Neural cell (in vitro differentiated cells): ENCODE results near the gene ZNF205.

Source experiments
- CTCF ChIP-seq: fragments of 450-650 bp; IDR thresholded peaks from 2 replicates; pipeline ENCODE4 v1.5.1; 2014; ENCODE audit warnings: antibody characterized with exemption, mild to moderate bottlenecking, moderate library complexity; ENCODE audit not compliant: poor library complexity, severe bottlenecking
- EP300 ChIP-seq: fragments of 450-650 bp; conservative IDR thresholded peaks from 2 replicates; pipeline ENCODE4 v1.6.1; 2014; ENCODE audit warnings: antibody characterized with exemption, mild to moderate bottlenecking, moderate library complexity; ENCODE audit not compliant: poor library complexity, severe bottlenecking
- EZH2 ChIP-seq: fragments of 200-600, 300-800 bp; shearing (Covaris generic), sonication (generic); IDR thresholded peaks from 2 replicates; pipeline ENCODE4 v1.6.1; 2014; ENCODE audit warnings: antibody characterized with exemption, low read length, borderline replicate concordance, mild to moderate bottlenecking; ENCODE audit not compliant: insufficient read depth, poor library complexity, severe bottlenecking
- MXI1 ChIP-seq: fragments of 450-650 bp; conservative IDR thresholded peaks from 2 replicates; pipeline ENCODE4 v1.6.1; 2014; ENCODE audit warnings: antibody characterized with exemption, mild to moderate bottlenecking; ENCODE audit not compliant: poor library complexity, severe bottlenecking
- POLR2AphosphoS5 ChIP-seq: IDR thresholded peaks from 2 replicates; pipeline ENCODE4 v1.6.1; 2012
- RAD21 ChIP-seq: fragments of 450-650 bp; conservative IDR thresholded peaks from 2 replicates; pipeline ENCODE4 v1.6.1; 2014; ENCODE audit warnings: antibody characterized with exemption, mild to moderate bottlenecking, moderate library complexity
- REST ChIP-seq: IDR thresholded peaks from 2 replicates; pipeline ENCODE4 v1.6.1; 2012; ENCODE audit warnings: borderline replicate concordance
- SMC3 ChIP-seq: fragments of 450-650 bp; conservative IDR thresholded peaks from 2 replicates; pipeline ENCODE4 v1.6.1; 2014; ENCODE audit warnings: antibody characterized with exemption, mild to moderate bottlenecking, moderate library complexity; ENCODE audit not compliant: poor library complexity
- TAF1 ChIP-seq: IDR thresholded peaks from 2 replicates; pipeline ENCODE4 v1.6.1; 2012; ENCODE audit warnings: low read depth

DNA sequence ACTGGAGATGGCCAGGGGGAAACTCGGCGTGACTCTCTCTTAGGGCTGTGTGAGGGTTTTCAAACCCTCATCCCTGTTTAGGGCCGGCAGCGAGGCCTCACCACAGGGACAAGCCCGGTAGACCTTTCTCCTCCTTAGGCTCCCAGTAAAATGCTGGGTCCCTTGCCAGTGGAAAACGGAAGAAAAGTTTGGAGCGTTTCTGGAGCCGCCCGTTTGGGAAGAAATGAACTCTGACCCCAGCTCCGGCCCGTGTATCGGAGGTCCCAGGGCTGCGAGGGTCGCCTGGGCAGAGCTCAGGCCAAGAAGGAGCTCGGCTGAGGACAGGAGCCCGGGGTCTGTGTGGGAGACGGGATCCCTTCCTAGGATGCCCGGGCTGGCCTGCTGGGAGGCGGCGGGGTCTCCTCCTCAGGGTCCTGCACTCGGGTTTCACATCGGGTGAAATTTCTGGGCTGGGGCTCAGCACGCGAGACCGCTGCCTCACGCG is 45.7 kb downstream of the ZNF205 start:
- TF ChIP-seq CTCF (no peak), POLR2AphosphoS5 (no peak), RAD21 (no peak), TAF1 (no peak), SMC3 (no peak), REST (no peak), EZH2 (peak; percentile 74), EP300 (no peak), MXI1 (no peak)
